ENCODE data around the gene SPIRE2. TPM values are rescaled to one million over a fixed set of nuclear protein-coding genes. Genes with fewer than 3 reads are reported as not detected.

Gene SPIRE2
- total RNA-seq, 1 donor from 2014 or later = 2.7 TPM

DNA sequence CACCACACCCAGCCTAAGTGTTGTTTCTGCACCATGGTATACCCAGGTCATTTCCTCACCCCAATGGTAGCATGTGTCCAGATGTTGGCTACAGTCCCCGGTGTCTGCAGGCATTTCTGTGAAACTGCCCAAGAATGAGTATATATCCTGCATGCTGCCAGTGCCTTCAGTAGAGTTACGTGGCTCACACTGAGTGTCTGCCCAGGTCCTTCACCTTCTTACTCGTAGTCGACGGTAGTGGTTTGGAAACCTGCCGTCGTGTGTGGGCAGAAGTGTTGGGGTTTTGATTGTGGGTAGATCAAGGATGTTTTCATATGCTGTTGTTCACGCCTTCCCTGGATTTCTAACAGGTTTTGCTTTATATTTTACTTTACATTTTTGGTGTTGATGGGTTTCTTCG lies 61.9 kb downstream of the SPIRE2 start:
- peaks cover 35% of the 10 kb centered on the region for H3K36me3 Mint-ChIP-seq (ENCODE audit: low read depth)
- no peak overlapping the region for H3K27ac Mint-ChIP-seq
- intact Hi-C loops (cut with micrococcal nuclease) = loop anchor here (1.0 kb wide), 1 partner anchor 32 kb away; no protein-coding TSS in a partner anchor
- no peaks in the 10 kb centered on the region for H3K27me3 Mint-ChIP-seq (ENCODE audit: insufficient read depth)
- H3K4me3 Mint-ChIP-seq = no peak overlapping the region
- no peak for DNase-seq (ENCODE audit: low spot score)
- H3K4me1 Mint-ChIP-seq (ENCODE audit: low read depth) = peaks cover 8% of the 10 kb centered on the region
- H3K9me3 Mint-ChIP-seq = no peaks in the 10 kb centered on the region

DNA sequence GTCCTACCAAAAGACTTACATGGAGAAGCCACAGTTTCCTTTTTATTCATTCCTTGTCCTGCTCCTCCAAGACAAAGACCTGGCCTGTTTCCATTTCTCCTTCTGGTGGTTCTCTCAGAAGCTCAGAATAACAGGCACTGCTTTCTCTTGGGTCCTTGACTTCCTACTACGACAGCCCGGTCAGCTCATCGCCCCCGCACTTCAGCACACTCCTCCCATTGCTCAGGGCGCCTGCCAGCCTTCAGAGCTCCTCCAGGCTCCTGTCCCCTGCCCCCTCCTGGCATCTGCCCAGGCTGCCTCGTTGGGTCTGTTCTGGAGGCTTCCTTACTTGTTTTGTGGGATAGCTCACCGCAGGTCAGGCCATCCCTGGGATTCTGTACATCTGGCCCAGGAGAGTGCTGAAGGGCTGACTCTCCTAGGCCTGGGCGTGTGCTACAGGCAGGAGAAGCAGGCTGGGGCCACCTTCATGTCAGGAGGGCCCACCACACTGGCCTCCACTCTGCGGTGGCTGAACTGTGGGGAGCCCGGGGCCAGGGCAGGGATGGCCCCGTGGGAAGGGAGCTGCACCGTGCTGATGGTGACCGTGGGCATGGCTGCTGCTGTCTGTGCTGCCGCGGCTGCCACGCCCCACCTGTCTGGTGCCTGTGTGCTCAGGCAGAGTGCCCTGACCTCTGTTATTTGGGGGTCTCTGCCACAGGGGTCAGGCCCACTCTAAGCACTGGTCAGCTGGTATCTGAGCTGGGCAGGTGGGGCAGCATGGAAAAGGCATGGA lies 62.8 kb downstream of the SPIRE2 start:
- Mint-ChIP-seq H3K4me1 (ENCODE audit: low read depth) (peaks cover 8% of the 10 kb centered on the region), H3K27me3 (ENCODE audit: insufficient read depth) (no peaks in the 10 kb centered on the region), H3K9me3 (no peaks in the 10 kb centered on the region), H3K36me3 (ENCODE audit: low read depth) (peaks cover 35% of the 10 kb centered on the region), H3K27ac (peak overlapping the region; percentile 12), H3K4me3 (no peak overlapping the region)
- DNase-seq (ENCODE audit: low spot score) = no peak
- intact Hi-C loops (cut with micrococcal nuclease) = loop anchor here (1.0 kb wide), 1 partner anchor 31 kb away; no protein-coding TSS in a partner anchor

DNA sequence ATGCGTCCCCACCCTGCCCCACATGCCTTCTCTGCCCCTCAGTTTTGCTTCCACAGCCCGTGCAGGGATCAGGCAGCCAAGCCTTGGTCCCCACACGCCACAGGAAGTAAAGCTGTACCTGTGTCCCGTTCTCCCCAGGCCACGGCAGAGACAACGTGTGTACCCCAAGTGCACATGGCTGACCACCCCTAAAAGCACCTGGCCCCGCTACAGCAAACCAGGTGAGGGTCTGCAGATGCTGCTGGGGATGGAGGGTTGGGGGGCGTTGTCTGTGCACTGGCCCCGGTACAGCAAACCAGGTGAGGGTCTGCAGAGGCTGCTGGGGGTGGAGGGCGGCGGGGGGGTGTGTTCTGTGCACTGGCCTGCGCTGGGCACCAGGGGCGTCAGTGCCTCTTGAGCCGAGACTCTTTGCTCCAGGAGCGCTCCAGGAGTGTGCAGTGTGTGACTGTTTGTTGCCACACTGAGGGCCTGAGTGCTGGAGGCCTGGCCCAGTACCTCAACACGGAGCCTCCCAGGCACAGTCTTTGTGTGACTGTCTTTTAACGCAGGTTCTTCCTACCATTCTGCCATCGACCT lies 63.9 kb downstream of the SPIRE2 start:
- peaks cover 32% of the 10 kb centered on the region for H3K36me3 Mint-ChIP-seq (ENCODE audit: low read depth)

DNA sequence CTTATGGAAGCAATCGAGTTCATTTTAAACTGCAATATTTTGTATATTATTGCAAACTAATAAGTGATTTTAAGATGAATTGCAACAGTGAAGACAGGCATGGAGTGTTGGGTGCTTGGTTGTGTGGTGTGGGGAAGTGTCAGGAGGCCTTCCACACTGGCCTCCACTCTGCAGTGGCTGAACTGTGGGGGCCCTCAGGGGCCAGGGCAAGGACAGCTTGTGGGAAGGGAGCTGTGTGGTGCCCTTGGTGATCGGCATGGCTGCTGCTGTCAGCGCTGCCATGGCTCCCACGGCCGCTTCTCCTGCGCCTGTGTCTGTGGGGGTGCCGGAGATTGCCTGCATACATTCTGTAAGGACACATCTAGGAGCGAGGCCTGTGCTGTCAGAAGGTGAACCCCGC lies 64.4 kb downstream of the SPIRE2 start:
- H3K27ac Mint-ChIP-seq = no peak overlapping the region
- H3K4me1 Mint-ChIP-seq (ENCODE audit: low read depth) = peaks cover 8% of the 10 kb centered on the region
- H3K27me3 Mint-ChIP-seq (ENCODE audit: insufficient read depth) = no peaks in the 10 kb centered on the region
- no peaks in the 10 kb centered on the region for H3K9me3 Mint-ChIP-seq
- no peak overlapping the region for H3K4me3 Mint-ChIP-seq
- H3K36me3 Mint-ChIP-seq (ENCODE audit: low read depth) = peaks cover 30% of the 10 kb centered on the region
- DNase-seq (ENCODE audit: low spot score) = no peak
- intact Hi-C loops (cut with micrococcal nuclease) = no loop called here

More for the DNA sequence above, 63.9 kb downstream of the SPIRE2 start:
- Mint-ChIP-seq H3K4me3 (no peak overlapping the region), H3K4me1 (ENCODE audit: low read depth) (peaks cover 8% of the 10 kb centered on the region), H3K27me3 (ENCODE audit: insufficient read depth) (no peaks in the 10 kb centered on the region), H3K27ac (no peak overlapping the region), H3K9me3 (no peaks in the 10 kb centered on the region)
- no peak for DNase-seq (ENCODE audit: low spot score)
- intact Hi-C loops (cut with micrococcal nuclease) = no loop called here

DNA sequence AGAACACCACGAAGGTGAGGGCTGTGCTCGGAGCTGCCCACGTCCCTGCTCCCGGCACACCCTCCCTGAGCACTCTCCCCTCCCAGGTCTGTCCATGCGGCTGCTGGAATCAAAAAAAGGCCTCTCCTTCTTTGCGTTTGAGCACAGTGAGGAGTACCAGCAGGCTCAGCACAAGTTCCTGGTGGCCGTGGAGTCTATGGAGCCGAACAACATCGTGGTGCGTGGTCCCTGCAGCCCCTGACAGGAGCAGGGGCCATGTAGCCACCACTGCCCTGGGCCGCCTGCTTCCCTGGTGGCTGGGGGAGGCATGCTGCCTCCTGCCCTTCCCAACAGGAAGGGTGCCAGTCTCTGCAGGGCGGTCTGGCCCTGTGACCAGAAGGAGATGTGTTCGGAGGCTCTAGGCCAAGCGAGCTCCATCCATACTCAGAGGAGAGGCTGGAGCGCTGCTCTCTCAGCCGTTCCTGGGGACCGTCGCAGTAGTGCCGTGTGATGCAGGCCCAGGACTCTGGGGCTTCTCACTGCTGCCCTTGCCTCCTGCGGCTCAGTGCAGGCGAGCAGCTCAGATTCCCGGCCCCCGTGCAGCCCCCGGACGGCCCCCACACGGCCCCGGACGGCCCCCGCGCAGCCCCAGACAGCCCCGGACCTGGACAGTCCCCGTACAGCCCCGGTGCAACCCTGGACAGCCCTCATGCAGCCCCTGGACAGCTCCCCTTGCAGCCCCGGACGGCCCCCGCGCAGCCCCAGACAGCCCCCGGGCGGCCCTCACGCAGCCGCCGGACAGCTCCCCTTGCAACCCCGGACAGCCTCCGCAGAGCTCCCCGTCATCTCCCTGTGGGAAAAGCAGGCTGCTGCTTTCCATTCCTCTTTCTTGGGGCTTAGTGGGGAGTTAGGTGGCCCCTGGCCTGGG lies 65.6 kb downstream of the SPIRE2 start:
- no peaks in the 10 kb centered on the region for H3K9me3 Mint-ChIP-seq

DNA sequence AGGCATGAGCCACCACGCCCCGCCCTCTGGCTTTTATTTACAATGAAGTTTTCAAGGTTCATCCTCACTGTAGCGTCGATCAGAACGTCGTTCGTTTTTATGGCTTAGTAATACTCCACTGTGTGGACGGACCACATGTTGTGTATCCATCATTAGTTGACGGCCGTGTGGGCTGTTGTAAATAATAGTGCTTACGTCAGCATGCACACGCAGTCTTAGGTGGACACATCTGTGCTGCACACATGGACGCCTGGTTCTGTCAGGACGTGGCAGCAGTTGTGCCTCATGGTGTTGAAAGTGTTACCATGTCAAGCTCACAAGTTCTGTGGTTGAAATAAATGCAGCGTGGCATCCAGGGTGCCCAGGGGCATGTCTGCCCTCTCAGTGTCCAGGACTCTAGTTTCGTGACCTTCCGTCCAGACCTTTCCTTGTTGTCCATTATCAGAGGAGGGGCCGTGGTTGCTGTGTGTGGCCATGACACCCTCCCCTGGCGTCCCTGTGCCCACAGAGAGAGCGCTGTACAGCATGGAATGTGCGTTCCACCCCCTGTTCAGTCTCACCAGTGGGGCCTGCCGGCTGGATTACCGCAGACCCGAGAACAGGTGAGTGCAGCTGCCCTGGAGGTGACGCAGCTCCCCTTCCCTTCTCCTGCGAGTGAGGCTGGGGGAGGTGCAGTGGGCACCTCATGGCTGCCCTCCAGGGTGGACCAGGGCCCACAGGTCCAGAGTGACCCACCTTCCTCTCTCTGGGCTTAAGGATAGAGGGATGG lies 67.4 kb downstream of the SPIRE2 start:
- Mint-ChIP-seq H3K27me3 (ENCODE audit: insufficient read depth) (no peaks in the 10 kb centered on the region), H3K4me1 (ENCODE audit: low read depth) (no peaks in the 10 kb centered on the region), H3K27ac (no peak overlapping the region), H3K36me3 (ENCODE audit: low read depth) (peaks cover 40% of the 10 kb centered on the region), H3K4me3 (no peak overlapping the region), H3K9me3 (no peaks in the 10 kb centered on the region)
- intact Hi-C loops (cut with micrococcal nuclease) = no loop called here
- no peak for DNase-seq (ENCODE audit: low spot score)

More for the DNA sequence above, 65.6 kb downstream of the SPIRE2 start:
- Mint-ChIP-seq H3K27ac (no peak overlapping the region), H3K4me1 (ENCODE audit: low read depth) (peaks cover 8% of the 10 kb centered on the region), H3K36me3 (ENCODE audit: low read depth) (peaks cover 32% of the 10 kb centered on the region), H3K4me3 (no peak overlapping the region), H3K27me3 (ENCODE audit: insufficient read depth) (no peaks in the 10 kb centered on the region)
- intact Hi-C loops (cut with micrococcal nuclease) = no loop called here
- DNase-seq (ENCODE audit: low spot score) = no peak

DNA sequence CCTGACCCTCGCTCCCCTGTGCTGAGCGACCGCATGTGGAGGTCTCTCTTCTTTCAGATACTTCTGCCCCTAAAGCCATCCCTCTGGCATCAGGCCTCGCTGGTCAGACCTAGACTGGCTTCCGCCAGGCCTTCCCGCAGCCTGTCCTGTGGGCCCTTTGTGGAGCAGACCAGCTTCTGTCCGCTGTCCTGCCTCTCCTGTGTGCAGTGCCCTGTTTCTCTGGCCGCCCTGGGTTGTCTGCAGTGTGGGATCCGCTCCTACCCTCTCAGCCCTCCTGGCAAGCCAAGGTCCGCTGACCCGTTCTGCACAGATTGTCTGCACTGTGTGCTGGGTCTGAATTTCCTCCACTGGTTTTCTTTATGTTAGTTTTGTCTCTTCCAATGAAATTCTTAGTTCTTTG lies 68.9 kb downstream of the SPIRE2 start:
- intact Hi-C loops (cut with micrococcal nuclease) = no loop called here
- no peaks in the 10 kb centered on the region for H3K4me1 Mint-ChIP-seq (ENCODE audit: low read depth)
- DNase-seq (ENCODE audit: low spot score) = no peak
- H3K27me3 Mint-ChIP-seq (ENCODE audit: insufficient read depth) = no peaks in the 10 kb centered on the region
- peaks cover 34% of the 10 kb centered on the region for H3K36me3 Mint-ChIP-seq (ENCODE audit: low read depth)
- H3K9me3 Mint-ChIP-seq = no peaks in the 10 kb centered on the region
- no peak overlapping the region for H3K27ac Mint-ChIP-seq
- H3K4me3 Mint-ChIP-seq = no peak overlapping the region

DNA sequence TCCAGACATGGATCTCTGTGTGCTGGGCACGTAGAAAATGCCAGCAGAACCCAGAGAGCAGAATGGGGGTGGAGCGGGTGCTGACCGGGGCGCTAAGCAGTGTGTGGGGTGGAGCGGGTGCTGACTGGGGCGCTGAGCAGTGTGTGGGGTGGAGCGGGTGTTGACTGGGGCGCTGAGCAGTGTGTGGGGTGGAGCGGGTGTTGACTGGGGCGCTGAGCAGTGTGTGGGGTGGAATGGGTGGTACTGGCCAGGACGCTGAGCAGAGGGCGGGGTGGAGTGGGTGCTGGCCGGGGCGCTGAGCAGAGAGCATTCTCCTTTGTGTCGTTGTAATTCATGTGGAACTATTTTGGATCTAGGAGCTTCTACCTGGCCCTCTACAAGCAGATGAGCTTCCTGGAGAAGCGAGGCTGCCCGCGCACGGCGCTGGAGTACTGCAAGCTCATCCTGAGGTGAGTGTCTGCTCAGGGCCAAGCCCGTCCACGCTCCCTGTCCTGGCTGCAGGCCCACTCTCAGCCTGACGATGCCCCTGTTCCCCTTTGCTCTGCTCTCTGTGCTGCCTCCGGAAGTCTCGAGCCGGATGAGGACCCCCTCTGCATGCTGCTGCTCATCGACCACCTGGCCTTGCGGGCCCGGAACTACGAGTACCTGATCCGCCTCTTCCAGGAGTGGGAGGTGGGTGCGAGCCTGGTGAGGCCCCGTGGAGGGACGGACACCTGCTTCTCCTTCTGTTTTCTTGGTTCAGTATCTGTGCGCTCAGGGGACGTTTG lies 70.1 kb downstream of the SPIRE2 start:
- H3K36me3 Mint-ChIP-seq (ENCODE audit: low read depth) = peaks cover 31% of the 10 kb centered on the region
- H3K27ac Mint-ChIP-seq = no peak overlapping the region
- no peaks in the 10 kb centered on the region for H3K27me3 Mint-ChIP-seq (ENCODE audit: insufficient read depth)
- no peak for DNase-seq (ENCODE audit: low spot score)
- no peaks in the 10 kb centered on the region for H3K9me3 Mint-ChIP-seq
- H3K4me3 Mint-ChIP-seq = no peak overlapping the region
- no peaks in the 10 kb centered on the region for H3K4me1 Mint-ChIP-seq (ENCODE audit: low read depth)
- intact Hi-C loops (cut with micrococcal nuclease) = no loop called here

DNA sequence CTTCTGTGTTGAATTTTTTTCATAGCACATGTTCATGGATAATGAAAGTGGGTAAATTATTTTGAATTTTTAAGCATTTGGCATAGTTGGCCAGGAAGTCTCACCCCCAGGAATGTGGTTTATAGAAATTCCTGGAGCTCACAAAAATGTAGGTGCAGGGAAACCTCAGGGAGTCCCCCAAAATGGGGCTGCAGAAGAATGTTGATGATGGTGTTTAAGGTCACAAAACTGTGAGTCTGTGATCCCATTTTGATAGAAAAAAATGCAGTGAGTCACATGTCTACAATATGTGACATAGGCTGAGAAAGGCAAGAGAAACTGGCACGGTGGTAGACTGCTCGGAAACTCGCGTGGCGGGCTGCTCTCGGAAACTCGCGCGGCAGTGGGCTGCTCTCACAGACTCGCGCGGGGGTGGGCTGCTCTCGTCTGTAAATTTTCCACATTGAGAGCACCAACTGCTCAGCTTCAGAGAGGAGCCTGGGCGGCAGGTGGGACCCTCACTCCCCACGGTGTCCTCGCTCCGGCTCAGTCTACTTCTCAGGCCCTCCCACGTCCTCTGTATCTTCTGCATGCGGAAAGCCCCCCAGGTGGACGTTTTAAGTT lies 71.7 kb downstream of the SPIRE2 start:
- H3K4me1 Mint-ChIP-seq (ENCODE audit: low read depth) = no peaks in the 10 kb centered on the region
- H3K9me3 Mint-ChIP-seq = no peaks in the 10 kb centered on the region
- intact Hi-C loops (cut with micrococcal nuclease) = no loop called here
- H3K27ac Mint-ChIP-seq = no peak overlapping the region
- no peaks in the 10 kb centered on the region for H3K27me3 Mint-ChIP-seq (ENCODE audit: insufficient read depth)
- H3K36me3 Mint-ChIP-seq (ENCODE audit: low read depth) = peaks cover 31% of the 10 kb centered on the region
- DNase-seq (ENCODE audit: low spot score) = no peak
- H3K4me3 Mint-ChIP-seq = no peak overlapping the region

DNA sequence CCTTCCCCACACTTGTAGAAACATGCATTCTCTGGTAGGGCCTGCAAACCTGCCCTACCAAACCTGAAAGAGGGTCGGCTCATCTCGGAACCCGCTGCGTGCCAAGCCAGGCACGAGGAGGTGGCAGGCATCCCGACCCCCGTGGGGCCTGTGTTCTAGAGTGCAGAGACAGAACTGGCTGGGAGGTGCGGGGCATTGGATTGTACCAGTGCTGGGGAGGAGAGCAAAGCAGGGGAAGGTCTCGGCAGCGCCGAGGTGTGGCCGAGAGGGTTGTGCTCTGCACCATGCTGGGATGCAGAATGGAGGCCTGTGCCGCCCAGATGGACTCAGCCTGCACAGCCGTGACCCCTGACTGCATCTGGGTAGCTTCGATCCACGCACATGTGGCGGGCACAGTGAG lies 72.6 kb downstream of the SPIRE2 start:
- no peak overlapping the region for H3K4me3 Mint-ChIP-seq
- no peaks in the 10 kb centered on the region for H3K9me3 Mint-ChIP-seq
- intact Hi-C loops (cut with micrococcal nuclease) = no loop called here
- H3K27me3 Mint-ChIP-seq (ENCODE audit: insufficient read depth) = no peaks in the 10 kb centered on the region
- H3K4me1 Mint-ChIP-seq (ENCODE audit: low read depth) = no peaks in the 10 kb centered on the region
- no peak overlapping the region for H3K27ac Mint-ChIP-seq
- DNase-seq (ENCODE audit: low spot score) = no peak
- peaks cover 34% of the 10 kb centered on the region for H3K36me3 Mint-ChIP-seq (ENCODE audit: low read depth)

DNA sequence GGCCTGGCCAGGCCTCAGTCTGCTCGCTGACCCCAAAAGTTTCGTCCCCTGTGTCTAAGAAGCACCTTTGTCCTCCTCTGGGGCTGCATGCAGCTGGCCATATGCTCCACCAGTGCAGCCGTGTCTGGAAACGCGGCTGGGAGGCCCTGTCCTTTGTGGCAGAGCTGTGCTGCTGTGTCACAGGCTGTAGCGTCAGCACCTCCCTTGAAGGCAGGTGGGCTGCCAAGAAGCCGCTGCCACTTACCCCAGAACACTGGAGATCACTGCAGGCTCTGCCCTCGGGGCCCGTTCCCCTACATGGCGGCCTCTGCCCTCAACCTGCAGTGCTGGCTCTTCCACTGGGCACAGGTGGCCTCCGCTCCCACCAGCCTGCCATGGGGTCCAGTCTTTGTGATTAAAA lies 74.7 kb downstream of the SPIRE2 start:
- H3K4me1 Mint-ChIP-seq (ENCODE audit: low read depth) = no peaks in the 10 kb centered on the region
- H3K9me3 Mint-ChIP-seq = no peaks in the 10 kb centered on the region
- H3K27ac Mint-ChIP-seq = no peak overlapping the region
- no peaks in the 10 kb centered on the region for H3K27me3 Mint-ChIP-seq (ENCODE audit: insufficient read depth)
- peaks cover 41% of the 10 kb centered on the region for H3K36me3 Mint-ChIP-seq (ENCODE audit: low read depth)
- no peak for DNase-seq (ENCODE audit: low spot score)
- intact Hi-C loops (cut with micrococcal nuclease) = no loop called here
- no peak overlapping the region for H3K4me3 Mint-ChIP-seq
